ENCODE measurements around the gene KAT6B. TPM values are rescaled to one million over a fixed set of nuclear protein-coding genes. Genes with fewer than 3 reads are reported as not detected.

The KAT6B gene
- total RNA-seq, 1 donor from 2014 or later = 155 TPM

- no peak for DNase-seq (ENCODE audit: low spot score in 2 of 2, unreplicated experiment in 2 of 2)
Observed at GRCh38 chr10:75068523-75068922, 242.1 kb downstream of the KAT6B start.

GRCh38 chr10:75070476-75070875 lies 244.1 kb downstream of the KAT6B start:
- DNase-seq (ENCODE audit: low spot score in 2 of 2, unreplicated experiment in 2 of 2) = no peak
- Mint-ChIP-seq H3K36me3 (no peaks in the 10 kb centered on the region), H3K4me1 (peaks cover 32% of the 10 kb centered on the region), H3K9me3 (no peaks in the 10 kb centered on the region), H3K27ac (peak overlapping the region; percentile 92), H3K4me3 (no peak overlapping the region), H3K27me3 (ENCODE audit: low read depth) (no peaks in the 10 kb centered on the region)
- no peak for TF ChIP-seq CTCF (IDR thresholded peaks at IDR 0.05; ENCODE audit: unreplicated experiment)

More at GRCh38 chr10:75068523-75068922, 242.1 kb downstream of the KAT6B start:
- H3K27me3 Mint-ChIP-seq (ENCODE audit: low read depth) = no peaks in the 10 kb centered on the region
- peaks cover 37% of the 10 kb centered on the region for H3K4me1 Mint-ChIP-seq
- H3K27ac Mint-ChIP-seq = peak overlapping the region; percentile 64
- H3K4me3 Mint-ChIP-seq = no peak overlapping the region
- no peaks in the 10 kb centered on the region for H3K9me3 Mint-ChIP-seq
- no peak for TF ChIP-seq CTCF (IDR thresholded peaks at IDR 0.05; ENCODE audit: unreplicated experiment)
- H3K36me3 Mint-ChIP-seq = no peaks in the 10 kb centered on the region

- no peaks in the 10 kb centered on the region for H3K36me3 Mint-ChIP-seq
- H3K4me1 Mint-ChIP-seq = peaks cover 32% of the 10 kb centered on the region
- peak in 1 of 2 experiments; percentile 56 for DNase-seq (ENCODE audit: low spot score in 2 of 2, unreplicated experiment in 2 of 2)
- no peaks in the 10 kb centered on the region for H3K27me3 Mint-ChIP-seq (ENCODE audit: low read depth)
- H3K27ac Mint-ChIP-seq = peak overlapping the region; percentile 92
- no peak for TF ChIP-seq CTCF (IDR thresholded peaks at IDR 0.05; ENCODE audit: unreplicated experiment)
- no peaks in the 10 kb centered on the region for H3K9me3 Mint-ChIP-seq
- H3K4me3 Mint-ChIP-seq = no peak overlapping the region
Observed at GRCh38 chr10:75070961-75071428, 244.6 kb downstream of the KAT6B start.

- peak overlapping the region; percentile 72 for H3K27ac Mint-ChIP-seq
- H3K36me3 Mint-ChIP-seq = no peaks in the 10 kb centered on the region
- H3K4me3 Mint-ChIP-seq = no peak overlapping the region
- H3K27me3 Mint-ChIP-seq (ENCODE audit: low read depth) = no peaks in the 10 kb centered on the region
- H3K4me1 Mint-ChIP-seq = peaks cover 32% of the 10 kb centered on the region
- no peak for DNase-seq (ENCODE audit: low spot score in 2 of 2, unreplicated experiment in 2 of 2)
- no peaks in the 10 kb centered on the region for H3K9me3 Mint-ChIP-seq
- no peak for TF ChIP-seq CTCF (IDR thresholded peaks at IDR 0.05; ENCODE audit: unreplicated experiment)
Observed at GRCh38 chr10:75071756-75072155, 245.4 kb downstream of the KAT6B start.

- no peak for TF ChIP-seq CTCF (IDR thresholded peaks at IDR 0.05; ENCODE audit: unreplicated experiment)
- no peak for DNase-seq (ENCODE audit: low spot score in 2 of 2, unreplicated experiment in 2 of 2)
- Mint-ChIP-seq H3K9me3 (no peaks in the 10 kb centered on the region), H3K27me3 (ENCODE audit: low read depth) (no peaks in the 10 kb centered on the region), H3K4me3 (no peak overlapping the region), H3K27ac (no peak overlapping the region), H3K4me1 (peaks cover 32% of the 10 kb centered on the region), H3K36me3 (no peaks in the 10 kb centered on the region)
Observed at GRCh38 chr10:75072727-75073126, 246.3 kb downstream of the KAT6B start.

- Mint-ChIP-seq H3K9me3 (no peaks in the 10 kb centered on the region), H3K36me3 (no peaks in the 10 kb centered on the region), H3K4me1 (peaks cover 31% of the 10 kb centered on the region), H3K27ac (no peak overlapping the region), H3K27me3 (ENCODE audit: low read depth) (no peaks in the 10 kb centered on the region), H3K4me3 (no peak overlapping the region)
- no peak for DNase-seq (ENCODE audit: low spot score in 2 of 2, unreplicated experiment in 2 of 2)
- TF ChIP-seq CTCF (IDR thresholded peaks at IDR 0.05; ENCODE audit: unreplicated experiment) = no peak
Observed at GRCh38 chr10:75073442-75073841, 247.0 kb downstream of the KAT6B start.
